OCI-LY7 (cell line): ENCODE measurements around the gene COMP. TPM values are rescaled to one million over a fixed set of nuclear protein-coding genes. Genes with fewer than 3 reads are reported as not detected.

Source experiments
- BruUV-seq: library from RNA; stranded (reverse); fragments of 400-500 nt; replicated peaks from 2 replicates; lab custom pipeline; 2021; lab: Mats Ljungman, UMichigan
- CTCF ChIA-PET: fragments of 300-600 bp; sonication (Branson Sonifier 250); formaldehyde crosslinking; loops from one replicate; lab custom pipeline; 2022; ENCODE audit warnings: antibody characterized with exemption; ENCODE audit not compliant: unreplicated experiment; lab: Charles Lee
- POLR2A ChIA-PET: fragments of 300-600 bp; sonication (Branson Sonifier 250); formaldehyde crosslinking; loops from one replicate; lab custom pipeline; 2022; ENCODE audit warnings: antibody characterized with exemption; lab: Charles Lee
- DNase-seq: peaks from one replicate; pipeline ENCODE4 v3.0.0-alpha.2; 2015; ENCODE audit warnings: low spot score
- H2AFZ ChIP-seq: fragments of 200-600 bp; sonication (generic), shearing (Covaris generic); 2 replicates; pipeline ENCODE4 v1.6.1; 2014; ENCODE audit warnings: mild to moderate bottlenecking, antibody characterized with exemption, low read length, moderate library complexity
- H3K27ac ChIP-seq: fragments of 200-600 bp; sonication (generic); 2 replicates; pipeline ENCODE4 v1.5.1; 2014; ENCODE audit warnings: mixed run types, low read depth, mild to moderate bottlenecking, moderate library complexity, low read length, inconsistent platforms; ENCODE audit not compliant: poor library complexity, severe bottlenecking
- H3K36me3 ChIP-seq: fragments of 200-600 bp; sonication (generic); 2 replicates; pipeline ENCODE4 v1.6.1; 2014; ENCODE audit warnings: mild to moderate bottlenecking, antibody characterized with exemption, low read length, moderate library complexity, mixed read lengths; ENCODE audit not compliant: insufficient read depth
- H3K4me1 ChIP-seq: fragments of 200-600 bp; sonication (generic); 2 replicates; pipeline ENCODE4 v1.5.1; 2014; ENCODE audit warnings: mild to moderate bottlenecking, low read length; ENCODE audit not compliant: insufficient read depth, poor library complexity, severe bottlenecking
- H3K4me2 ChIP-seq: fragments of 200-600 bp; sonication (generic); 2 replicates; pipeline ENCODE4 v1.6.1; 2014; ENCODE audit warnings: mild to moderate bottlenecking, low read length
- H3K4me3 ChIP-seq: fragments of 200-600 bp; sonication (generic); 2 replicates; pipeline ENCODE4 v1.5.1; 2014; ENCODE audit warnings: mild to moderate bottlenecking, low read depth, low read length; ENCODE audit not compliant: poor library complexity, severe bottlenecking
- H3K79me2 ChIP-seq: fragments of 200-600 bp; sonication (generic); 2 replicates; pipeline ENCODE4 v1.6.1; 2016; ENCODE audit warnings: low read depth, mild to moderate bottlenecking, low read length, moderate library complexity, mixed read lengths; ENCODE audit not compliant: insufficient read depth
- H3K9me2 ChIP-seq: fragments of 200-600 bp; sonication (generic); 2 replicates; pipeline ENCODE4 v1.6.1; 2016; ENCODE audit warnings: mild to moderate bottlenecking, low read length, mixed read lengths; ENCODE audit not compliant: insufficient read depth
- H3K9me3 ChIP-seq: fragments of 200-600 bp; sonication (generic); 2 replicates; pipeline ENCODE4 v1.6.1; 2014; ENCODE audit warnings: mild to moderate bottlenecking, mixed run types, low read length, mixed read lengths
- H4K20me1 ChIP-seq: fragments of 200-600 bp; sonication (generic); 2 replicates; pipeline ENCODE4 v1.6.1; 2014; ENCODE audit warnings: mild to moderate bottlenecking, antibody characterized with exemption, low read length, moderate library complexity, mixed read lengths; ENCODE audit not compliant: insufficient read depth
- EZH2phosphoT487 ChIP-seq: fragments of 200-600 bp; sonication (generic); IDR thresholded peaks from 2 replicates; pipeline ENCODE4 v1.6.1; 2018; ENCODE audit warnings: low read depth, borderline replicate concordance, mild to moderate bottlenecking, mixed run types, antibody characterized with exemption, low read length, moderate library complexity, mixed read lengths
- intact Hi-C: fragments of 100-400 bp; cut with micrococcal nuclease; formaldehyde crosslinking; loops from one replicate; pipeline ENCODE4 v1.10.0; 2022; ENCODE audit not compliant: unreplicated experiment
- total RNA-seq, 2 experiments: library from RNA; depleted of rRNA in 1 of 2; stranded (reverse); fragments of >200 nt in 1 of 2; shearing (Covaris generic) in 1 of 2; gene quantifications; 2 replicates each; pipeline ENCODE4 v1.2.3, GENCODE V29; 2014 to 2022
- TF ChIP-seq, protein P1 (sequence below): fragments of 200-600 bp; sonication (generic); conservative IDR thresholded peaks from 2 replicates; pipeline ENCODE4 v1.5.1; 2014; ENCODE audit warnings: mild to moderate bottlenecking, antibody characterized with exemption, low read length, moderate library complexity, mixed read lengths

The COMP gene
- total RNA-seq, 2 experiments from 2014 or later = not detected

GRCh38 chr19:18742838-18743783 lies 48.0 kb downstream of the COMP start:
- Histone ChIP-seq H3K79me2 (no peaks in the 10 kb centered on the region), H3K4me1 (no peaks in the 10 kb centered on the region), H3K9me2 (no peaks in the 10 kb centered on the region), H3K9me3 (no peaks in the 10 kb centered on the region), H3K27ac (no peak overlapping the region), H2AFZ (no peak overlapping the region), H4K20me1 (no peaks in the 10 kb centered on the region), H3K4me2 (no peak overlapping the region), H3K36me3 (no peaks in the 10 kb centered on the region), H3K4me3 (no peak overlapping the region)
- ChIA-PET POLR2A (no interaction called here), CTCF (no interaction called here)
- intact Hi-C loops = no loop called here
- DNase-seq = no peak
- TF ChIP-seq, protein P1, sequence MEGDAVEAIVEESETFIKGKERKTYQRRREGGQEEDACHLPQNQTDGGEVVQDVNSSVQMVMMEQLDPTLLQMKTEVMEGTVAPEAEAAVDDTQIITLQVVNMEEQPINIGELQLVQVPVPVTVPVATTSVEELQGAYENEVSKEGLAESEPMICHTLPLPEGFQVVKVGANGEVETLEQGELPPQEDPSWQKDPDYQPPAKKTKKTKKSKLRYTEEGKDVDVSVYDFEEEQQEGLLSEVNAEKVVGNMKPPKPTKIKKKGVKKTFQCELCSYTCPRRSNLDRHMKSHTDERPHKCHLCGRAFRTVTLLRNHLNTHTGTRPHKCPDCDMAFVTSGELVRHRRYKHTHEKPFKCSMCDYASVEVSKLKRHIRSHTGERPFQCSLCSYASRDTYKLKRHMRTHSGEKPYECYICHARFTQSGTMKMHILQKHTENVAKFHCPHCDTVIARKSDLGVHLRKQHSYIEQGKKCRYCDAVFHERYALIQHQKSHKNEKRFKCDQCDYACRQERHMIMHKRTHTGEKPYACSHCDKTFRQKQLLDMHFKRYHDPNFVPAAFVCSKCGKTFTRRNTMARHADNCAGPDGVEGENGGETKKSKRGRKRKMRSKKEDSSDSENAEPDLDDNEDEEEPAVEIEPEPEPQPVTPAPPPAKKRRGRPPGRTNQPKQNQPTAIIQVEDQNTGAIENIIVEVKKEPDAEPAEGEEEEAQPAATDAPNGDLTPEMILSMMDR = no peak
- no peak for TF ChIP-seq EZH2phosphoT487
- no TSS peak for BruUV-seq

GRCh38 chr19:18742324-18742723 lies 48.8 kb downstream of the COMP start:
- no peaks in the 10 kb centered on the region for H4K20me1 ChIP-seq
- POLR2A ChIA-PET = no interaction called here
- no TSS peak for BruUV-seq

More at GRCh38 chr19:18742324-18742723, 48.8 kb downstream of the COMP start:
- H3K9me3 ChIP-seq = no peaks in the 10 kb centered on the region
- DNase-seq = no peak
- H3K79me2 ChIP-seq = no peaks in the 10 kb centered on the region
- H3K27ac ChIP-seq = no peak overlapping the region
- intact Hi-C loops = no loop called here
- H3K4me1 ChIP-seq = no peaks in the 10 kb centered on the region
- H3K36me3 ChIP-seq = no peaks in the 10 kb centered on the region
- H2AFZ ChIP-seq = no peak overlapping the region
- H3K9me2 ChIP-seq = no peaks in the 10 kb centered on the region
- no peak overlapping the region for H3K4me2 ChIP-seq
- TF ChIP-seq EZH2phosphoT487 = no peak
- TF ChIP-seq, protein P1 = no peak
- H3K4me3 ChIP-seq = no peak overlapping the region
- CTCF ChIA-PET = no interaction called here
